ENCODE results near the gene PLPPR4.

GRCh38 chr1:99233446-99233845 is 30.8 kb upstream of the PLPPR4 start:
- no peak for TF ChIP-seq NBN (IDR thresholded peaks at IDR 0.05)
- no peak for TF ChIP-seq IRF3 (IDR thresholded peaks at IDR 0.05)
- no peak for TF ChIP-seq ZNF274 (IDR thresholded peaks at IDR 0.05; ENCODE audit: insufficient read depth, insufficient read length)
- TF ChIP-seq CTCF (IDR thresholded peaks at IDR 0.05 in 2 of 3, conservative IDR thresholded peaks at IDR 0.05 in 1 of 3; ENCODE audit: control insufficient read depth in 2 of 3, extremely low read depth in 1 of 3, insufficient read depth in 1 of 3, low read depth in 3 of 3, low read length in 3 of 3): no peak
- no peak for TF ChIP-seq TCF7 (IDR thresholded peaks at IDR 0.05; ENCODE audit: borderline replicate concordance)
- TF ChIP-seq POLR2A (IDR thresholded peaks at IDR 0.05; ENCODE audit: low read depth, low read length): no peak
- TF ChIP-seq ZNF687 (IDR thresholded peaks at IDR 0.05): no peak
- TF ChIP-seq USF1 (IDR thresholded peaks at IDR 0.05; ENCODE audit: borderline replicate concordance, extremely low read length, insufficient read depth, low read depth, low read length): no peak
- no peak for TF ChIP-seq TCF3 (IDR thresholded peaks at IDR 0.05; ENCODE audit: borderline replicate concordance, insufficient read depth, low read depth, low read length)

All from GM12878 (cell line).